Stimulated activated CD4-positive, alpha-beta T cell treated with anti-CD3 and anti-CD28 coated beads, Interleukin-4, amount 100 ng/mL, for 48 hours (primary cell): ENCODE results near the gene FOXL3.

Source experiments
- DNase-seq, 2 donors: peaks; one replicate each; pipeline ENCODE4 v3.0.0-alpha.2; 2020; ENCODE audit warnings: low read depth in 2 of 2

FOXL3 gene

GRCh38 chr7:266851-267840, 22.8 kb upstream of the FOXL3 start:
- DNase-seq = no peak

DNA sequence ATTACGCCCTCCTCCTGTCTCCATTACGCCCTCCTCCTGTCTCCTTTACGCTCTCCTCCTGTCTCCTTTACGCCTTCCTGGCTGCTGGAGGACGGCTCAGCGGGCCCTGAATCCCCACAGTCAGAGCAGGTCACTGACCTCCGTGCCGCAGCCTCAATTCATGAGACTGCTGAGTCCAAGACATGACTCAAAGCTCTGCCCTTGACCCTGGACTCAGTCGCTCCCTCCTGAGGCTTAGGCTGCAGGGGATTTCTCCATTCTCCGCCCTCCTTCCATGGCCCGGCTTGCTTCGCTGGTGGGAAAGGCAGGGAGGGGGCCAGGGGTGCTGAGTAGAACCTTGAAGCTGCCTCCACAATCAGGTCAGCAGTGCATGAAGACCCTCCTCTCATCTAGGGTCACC, 21.0 kb upstream of the FOXL3 start:
- DNase-seq = no peak

GRCh38 chr7:269721-270120, 20.2 kb upstream of the FOXL3 start:
- DNase-seq = no peak

DNA sequence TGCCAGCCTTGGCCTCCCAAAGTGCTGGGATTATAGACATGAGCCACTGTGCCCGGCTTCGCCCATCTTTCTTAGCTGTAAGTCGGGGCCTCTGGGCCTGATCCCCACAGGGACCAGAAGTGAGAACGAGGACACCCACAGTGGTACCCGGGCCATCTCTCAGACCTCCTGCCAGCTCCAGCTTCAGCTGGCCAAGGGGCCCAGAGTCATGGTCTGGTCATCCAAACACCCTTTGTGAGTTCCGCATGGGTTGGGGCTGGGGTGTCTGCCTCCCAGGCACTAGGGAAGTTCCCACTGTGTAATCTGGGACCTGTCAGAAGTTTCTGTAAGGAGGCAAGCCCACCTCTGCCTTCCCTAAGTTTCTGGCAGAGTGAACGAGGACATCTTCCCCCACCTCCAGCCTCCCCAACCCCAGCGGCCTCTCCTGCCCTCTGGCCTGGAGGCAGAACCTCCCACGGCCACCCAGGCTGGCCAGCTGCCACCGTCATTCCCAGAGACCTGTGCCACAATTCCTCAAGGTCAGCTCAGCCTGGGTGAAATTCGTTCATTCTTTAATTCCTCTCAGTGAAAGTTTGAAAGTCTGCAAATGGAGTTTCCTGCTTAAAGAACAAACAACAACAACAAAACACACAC, 19.5 kb upstream of the FOXL3 start:
- DNase-seq = no peak

DNA sequence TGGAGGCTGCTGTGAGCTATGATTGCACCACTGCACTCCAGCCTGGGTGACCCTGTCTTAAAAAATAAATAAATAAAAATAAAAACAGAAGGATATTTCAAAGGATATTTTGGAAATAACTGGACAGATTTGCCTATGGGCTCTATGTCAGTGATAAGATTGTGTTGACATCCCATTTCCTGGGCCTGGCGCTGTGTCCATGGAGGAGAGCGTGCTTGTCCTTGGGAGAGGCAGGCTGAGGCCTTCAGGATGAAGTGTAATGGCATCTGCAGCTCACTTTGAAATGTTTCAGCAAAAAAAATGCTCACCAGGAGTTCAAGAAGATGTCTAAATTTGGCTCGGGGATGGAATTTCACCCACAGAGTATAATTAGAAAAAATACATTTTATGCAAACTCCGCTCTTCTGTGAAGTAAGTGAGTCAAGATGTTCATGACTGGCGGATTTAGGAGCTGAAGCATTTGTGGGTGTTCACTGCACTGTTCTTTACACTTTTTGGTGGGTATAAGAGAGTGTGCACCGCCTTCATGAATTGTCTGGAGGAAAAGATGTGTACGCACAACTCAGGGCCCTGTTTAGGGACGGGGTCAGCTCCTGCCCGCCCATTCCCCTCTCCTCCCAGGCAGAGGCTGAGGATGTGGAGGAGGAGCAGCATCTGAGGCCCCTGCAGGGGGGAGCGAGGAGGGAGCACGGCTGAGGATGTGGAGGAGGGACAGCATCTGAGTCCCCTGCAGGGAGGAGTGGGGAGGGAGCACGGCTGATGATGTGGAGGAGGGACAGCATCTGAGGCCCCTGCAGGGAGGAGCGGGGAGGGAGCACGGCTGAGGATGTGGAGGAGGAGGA, 18.5 kb upstream of the FOXL3 start:
- DNase-seq = no peak

GRCh38 chr7:272108-272615, 17.8 kb upstream of the FOXL3 start:
- DNase-seq = no peak

- DNase-seq = no peak
Observed at GRCh38 chr7:272631-273030, 17.3 kb upstream of the FOXL3 start.

GRCh38 chr7:273327-273726, 16.6 kb upstream of the FOXL3 start:
- no peak for DNase-seq

GRCh38 chr7:274266-274665, 15.7 kb upstream of the FOXL3 start:
- no peak for DNase-seq

DNA sequence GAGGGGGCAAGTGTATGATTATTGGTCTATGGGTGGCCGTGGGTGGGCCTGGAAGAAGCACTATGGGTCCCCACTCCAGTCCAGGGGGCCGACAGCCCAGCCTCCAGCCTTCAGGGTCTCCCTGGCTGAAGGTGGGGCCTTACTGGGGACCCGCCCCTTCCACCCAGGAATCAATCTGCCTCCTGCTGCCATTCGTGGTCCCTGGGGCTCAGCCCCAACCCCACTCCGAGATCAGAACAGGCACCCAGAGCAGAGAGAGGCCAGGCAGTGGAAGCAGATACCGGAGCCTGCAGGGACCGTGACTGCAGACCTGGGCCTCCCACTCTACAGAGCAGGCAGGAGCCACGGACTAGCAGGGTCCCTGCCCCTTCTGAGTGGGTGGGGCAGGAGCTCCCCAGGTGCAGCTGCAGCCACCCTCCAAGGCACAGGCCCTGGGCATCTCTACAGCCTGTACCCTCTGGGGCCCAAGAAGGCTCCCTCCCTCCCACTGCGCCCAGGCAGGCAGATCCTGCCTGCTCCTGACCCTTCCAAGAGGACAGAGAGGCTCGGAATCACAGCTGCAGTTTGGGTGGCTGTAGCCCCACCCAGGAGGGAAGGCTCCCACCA, 13.6 kb upstream of the FOXL3 start:
- no peak for DNase-seq

GRCh38 chr7:277228-277627, 12.7 kb upstream of the FOXL3 start:
- DNase-seq = no peak

DNA sequence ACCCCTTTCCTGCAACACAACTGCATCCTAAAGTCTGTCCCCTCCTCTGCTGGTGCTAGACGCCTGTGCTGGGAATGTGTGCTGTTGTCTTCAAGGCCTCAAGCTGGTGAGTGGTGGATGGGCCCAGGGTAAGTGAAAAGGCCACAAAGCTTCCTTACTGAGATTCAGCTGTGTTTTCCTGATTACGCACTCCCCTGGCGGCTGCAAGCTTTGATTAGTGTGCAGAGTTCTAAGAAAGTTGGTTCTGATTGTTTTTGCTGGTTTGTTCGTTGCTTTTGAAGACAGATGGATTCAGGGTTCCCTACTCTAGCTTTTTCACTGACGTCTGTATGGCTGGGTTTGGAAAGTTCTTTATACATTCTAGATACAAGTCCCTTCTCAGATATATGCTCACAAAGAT, 11.9 kb upstream of the FOXL3 start:
- DNase-seq = no peak

GRCh38 chr7:279821-280220, 10.1 kb upstream of the FOXL3 start:
- no peak for DNase-seq

- DNase-seq = no peak
Observed at GRCh38 chr7:280461-280860, 9.5 kb upstream of the FOXL3 start.

- DNase-seq = no peak
Observed at GRCh38 chr7:281637-282036, 8.3 kb upstream of the FOXL3 start.

DNA sequence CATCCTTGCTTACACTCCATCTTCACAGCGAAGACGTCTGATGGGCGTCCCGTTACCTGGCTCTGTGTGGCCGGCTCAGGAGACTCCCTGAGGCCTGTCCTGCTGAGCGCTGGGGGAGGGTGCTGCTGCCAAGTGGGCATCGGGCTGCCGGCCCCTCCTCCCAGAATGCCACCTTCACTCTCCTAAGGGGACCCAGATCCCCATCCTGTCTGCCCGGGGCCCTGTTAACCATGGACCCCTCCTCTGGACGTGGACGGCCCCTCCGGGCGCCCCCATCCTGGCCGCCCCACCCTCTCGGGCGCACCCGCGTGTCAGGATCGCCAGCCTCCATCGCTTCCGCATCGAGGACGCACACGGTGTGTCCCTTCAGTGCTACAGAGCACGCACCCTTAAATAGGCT, 7.3 kb upstream of the FOXL3 start:
- DNase-seq = no peak

GRCh38 chr7:284762-285722, 4.9 kb upstream of the FOXL3 start:
- no peak for DNase-seq

DNA sequence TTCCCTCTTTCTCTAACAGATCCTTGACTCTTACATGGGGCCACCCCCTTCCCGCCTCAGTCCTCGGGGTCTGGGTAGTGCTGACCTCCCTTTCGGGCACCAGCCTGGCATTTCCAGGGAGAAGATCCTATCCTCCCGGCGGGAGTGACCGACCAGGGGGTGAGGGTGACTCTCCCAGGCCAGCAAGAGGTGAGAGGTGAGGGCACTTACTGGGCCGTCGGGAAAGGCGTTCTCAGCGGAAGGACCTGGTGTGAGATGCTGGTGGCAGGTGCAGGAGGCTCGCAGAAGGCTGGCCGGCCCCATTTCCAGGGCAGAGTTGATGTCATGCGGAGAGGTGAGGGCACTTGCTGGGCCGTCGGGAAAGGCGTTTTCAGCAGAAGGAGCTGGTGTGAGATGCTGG, 4.2 kb upstream of the FOXL3 start:
- no peak for DNase-seq

GRCh38 chr7:286266-286665, 3.7 kb upstream of the FOXL3 start:
- no peak for DNase-seq

GRCh38 chr7:288671-289101, 1.3 kb upstream of the FOXL3 start:
- DNase-seq = no peak
